ENCODE data around the gene COX7A2.

DNA sequence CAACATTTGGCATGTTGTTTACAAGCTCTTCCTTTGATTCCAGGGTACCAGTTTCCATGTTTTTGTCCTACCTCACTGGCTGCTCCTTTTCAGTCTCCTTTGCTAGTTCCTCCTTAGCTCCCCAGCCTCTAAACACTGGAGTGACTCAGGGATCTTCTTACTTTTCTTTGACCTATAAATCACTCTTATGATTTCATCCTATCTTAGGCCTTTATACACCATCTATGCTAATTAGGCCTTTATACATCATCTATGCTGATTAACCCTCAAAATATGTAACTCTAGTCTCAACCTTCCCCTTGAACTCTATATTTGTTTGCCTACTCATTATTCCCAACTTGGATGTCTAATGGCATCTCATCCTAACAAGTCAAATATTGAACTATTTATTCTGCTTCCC, 31.5 kb upstream of the COX7A2 start:
- TF ChIP-seq POLR2A (IDR thresholded peaks at IDR 0.05), result no peak
- TF ChIP-seq, protein P1, sequence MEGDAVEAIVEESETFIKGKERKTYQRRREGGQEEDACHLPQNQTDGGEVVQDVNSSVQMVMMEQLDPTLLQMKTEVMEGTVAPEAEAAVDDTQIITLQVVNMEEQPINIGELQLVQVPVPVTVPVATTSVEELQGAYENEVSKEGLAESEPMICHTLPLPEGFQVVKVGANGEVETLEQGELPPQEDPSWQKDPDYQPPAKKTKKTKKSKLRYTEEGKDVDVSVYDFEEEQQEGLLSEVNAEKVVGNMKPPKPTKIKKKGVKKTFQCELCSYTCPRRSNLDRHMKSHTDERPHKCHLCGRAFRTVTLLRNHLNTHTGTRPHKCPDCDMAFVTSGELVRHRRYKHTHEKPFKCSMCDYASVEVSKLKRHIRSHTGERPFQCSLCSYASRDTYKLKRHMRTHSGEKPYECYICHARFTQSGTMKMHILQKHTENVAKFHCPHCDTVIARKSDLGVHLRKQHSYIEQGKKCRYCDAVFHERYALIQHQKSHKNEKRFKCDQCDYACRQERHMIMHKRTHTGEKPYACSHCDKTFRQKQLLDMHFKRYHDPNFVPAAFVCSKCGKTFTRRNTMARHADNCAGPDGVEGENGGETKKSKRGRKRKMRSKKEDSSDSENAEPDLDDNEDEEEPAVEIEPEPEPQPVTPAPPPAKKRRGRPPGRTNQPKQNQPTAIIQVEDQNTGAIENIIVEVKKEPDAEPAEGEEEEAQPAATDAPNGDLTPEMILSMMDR (IDR thresholded peaks at IDR 0.05), result no peak

Data from uterus (tissue), 2 donors.